Fibroblast of pulmonary artery (primary cell): ENCODE data around the gene RYK.
"Not testable (repeated sequence)": the region's sequence is repeated elsewhere in the genome, so short reads cannot be mapped to it uniquely, and the experiment has no call there.

Experiments
- DNase-seq: peaks from one replicate; pipeline ENCODE4 v3.0.0-alpha.2; 2010; ENCODE audit warnings: low read depth
- H3K4me3 ChIP-seq: replicated peaks from 2 replicates; pipeline ENCODE4 v1.5.1; 2011; ENCODE audit warnings: low read depth, mild to moderate bottlenecking, control low read depth, low read length, moderate library complexity
- TF ChIP-seq, protein P1 (sequence below): IDR thresholded peaks from 2 replicates; pipeline ENCODE4 v1.5.1; 2011; ENCODE audit warnings: mild to moderate bottlenecking, control low read depth, low read length, inconsistent platforms; ENCODE audit errors: missing control alignments

RYK gene

DNA sequence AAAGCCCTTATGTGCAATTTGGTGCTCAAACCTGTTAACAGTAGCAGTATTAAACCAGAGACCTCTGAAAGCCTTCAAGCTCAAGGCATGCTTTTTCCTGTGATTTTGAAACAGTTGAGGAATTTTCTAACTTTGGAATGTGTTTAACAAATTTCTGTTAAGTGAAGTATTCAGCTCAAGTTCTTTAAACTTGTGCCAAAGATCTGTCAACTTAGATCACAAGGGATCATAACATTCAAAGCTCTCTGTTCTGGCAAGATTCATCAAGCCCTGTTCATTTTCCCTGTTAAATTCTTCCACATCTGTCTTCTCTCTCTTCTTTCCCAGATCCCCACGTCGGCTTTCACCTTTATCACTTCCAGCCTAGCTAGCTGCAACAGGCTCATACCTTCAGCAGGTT, 28.8 kb upstream of the RYK start:
- TF ChIP-seq, protein P1, sequence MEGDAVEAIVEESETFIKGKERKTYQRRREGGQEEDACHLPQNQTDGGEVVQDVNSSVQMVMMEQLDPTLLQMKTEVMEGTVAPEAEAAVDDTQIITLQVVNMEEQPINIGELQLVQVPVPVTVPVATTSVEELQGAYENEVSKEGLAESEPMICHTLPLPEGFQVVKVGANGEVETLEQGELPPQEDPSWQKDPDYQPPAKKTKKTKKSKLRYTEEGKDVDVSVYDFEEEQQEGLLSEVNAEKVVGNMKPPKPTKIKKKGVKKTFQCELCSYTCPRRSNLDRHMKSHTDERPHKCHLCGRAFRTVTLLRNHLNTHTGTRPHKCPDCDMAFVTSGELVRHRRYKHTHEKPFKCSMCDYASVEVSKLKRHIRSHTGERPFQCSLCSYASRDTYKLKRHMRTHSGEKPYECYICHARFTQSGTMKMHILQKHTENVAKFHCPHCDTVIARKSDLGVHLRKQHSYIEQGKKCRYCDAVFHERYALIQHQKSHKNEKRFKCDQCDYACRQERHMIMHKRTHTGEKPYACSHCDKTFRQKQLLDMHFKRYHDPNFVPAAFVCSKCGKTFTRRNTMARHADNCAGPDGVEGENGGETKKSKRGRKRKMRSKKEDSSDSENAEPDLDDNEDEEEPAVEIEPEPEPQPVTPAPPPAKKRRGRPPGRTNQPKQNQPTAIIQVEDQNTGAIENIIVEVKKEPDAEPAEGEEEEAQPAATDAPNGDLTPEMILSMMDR, result no peak
- H3K4me3 ChIP-seq, result no peak overlapping the region
- peak; percentile 45 for DNase-seq

DNA sequence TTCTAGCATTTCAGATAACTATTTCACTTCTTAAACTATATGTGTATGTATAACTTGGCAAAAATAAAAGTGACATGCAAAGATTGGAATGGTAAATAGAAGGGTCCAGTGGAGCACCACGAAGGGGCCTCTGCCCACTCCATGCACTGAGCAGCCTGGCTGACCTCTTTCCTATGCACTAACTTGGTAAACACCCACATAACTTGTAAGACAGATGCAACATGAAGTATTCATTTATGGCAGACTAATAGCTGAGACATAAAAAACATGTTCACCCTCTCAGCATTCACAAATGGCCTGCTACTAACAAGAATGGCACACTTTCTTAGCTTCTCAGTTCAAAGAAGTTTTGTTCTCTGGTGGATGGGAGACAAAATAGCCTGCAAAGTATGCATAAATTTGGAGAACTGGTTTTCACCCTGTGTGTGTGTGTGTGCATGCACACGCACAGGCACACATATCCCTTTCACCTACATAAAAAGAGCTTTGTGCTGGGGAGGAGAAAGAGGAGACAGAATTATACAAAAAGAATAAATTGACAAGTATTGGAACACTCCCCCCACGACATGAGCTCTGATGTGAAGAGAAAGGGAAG, 26.5 kb upstream of the RYK start:
- DNase-seq, result no peak
- H3K4me3 ChIP-seq, result no peak overlapping the region
- TF ChIP-seq, protein P1, result no peak

DNA sequence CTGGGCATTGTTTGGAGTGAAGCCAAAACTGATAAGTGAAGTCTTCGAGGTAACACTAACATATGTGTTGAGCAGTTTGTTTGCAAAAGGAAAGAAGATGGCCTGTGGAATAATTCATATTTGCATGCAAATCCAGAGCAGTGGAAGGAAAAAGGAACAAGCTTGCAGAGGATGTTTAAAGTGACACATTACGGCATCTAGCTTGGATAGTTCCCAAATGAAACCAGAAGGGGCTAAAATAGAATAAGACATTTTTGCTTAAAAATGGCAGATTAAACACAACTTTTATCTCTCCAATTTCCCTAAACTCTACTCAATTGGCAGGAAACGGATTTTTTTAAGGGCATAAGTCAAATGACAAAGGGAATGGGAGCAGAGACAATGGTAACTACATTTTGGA, 25.4 kb upstream of the RYK start:
- no peak for DNase-seq
- TF ChIP-seq, protein P1, result no peak
- H3K4me3 ChIP-seq, result no peak overlapping the region

DNA sequence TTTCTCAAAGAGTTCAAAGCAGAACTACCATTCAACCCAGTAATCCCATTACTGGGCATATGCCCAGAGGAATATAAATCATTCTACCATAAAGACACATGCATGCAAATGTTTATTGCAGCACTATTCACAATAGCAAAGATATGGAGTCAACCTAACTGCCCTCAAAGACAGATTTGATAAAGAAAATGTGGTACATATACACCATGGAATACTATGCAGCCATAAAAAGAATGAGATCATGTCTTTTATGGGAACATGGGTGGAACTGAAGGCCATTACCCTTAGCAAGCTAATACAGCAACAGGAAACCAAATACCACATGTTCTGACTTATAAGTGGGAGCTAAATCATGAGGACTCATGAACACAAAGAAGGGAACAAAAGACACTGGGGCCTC, 24.5 kb upstream of the RYK start:
- H3K4me3 ChIP-seq, DNase-seq: not testable (repeated sequence)

DNA sequence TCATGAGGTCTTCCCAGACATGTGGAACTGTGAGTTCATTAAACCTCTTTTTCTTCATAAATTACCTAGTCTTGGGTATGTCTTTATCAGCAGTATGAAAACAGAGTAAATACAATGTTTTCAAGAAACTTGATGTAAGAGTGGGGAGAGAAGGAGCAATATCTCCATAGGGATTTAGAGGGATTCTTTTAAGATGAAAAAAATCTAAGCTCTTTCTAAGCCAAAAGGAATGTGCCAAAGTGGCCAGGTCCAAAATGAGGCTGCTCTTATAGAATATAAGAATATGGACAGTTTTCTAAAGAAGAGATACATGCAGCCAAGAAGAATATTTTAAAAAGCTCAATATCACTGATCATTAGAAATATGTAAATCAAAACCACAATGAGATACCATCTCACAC, 23.9 kb upstream of the RYK start:
- DNase-seq, result no peak
- TF ChIP-seq, protein P1, result no peak

DNA sequence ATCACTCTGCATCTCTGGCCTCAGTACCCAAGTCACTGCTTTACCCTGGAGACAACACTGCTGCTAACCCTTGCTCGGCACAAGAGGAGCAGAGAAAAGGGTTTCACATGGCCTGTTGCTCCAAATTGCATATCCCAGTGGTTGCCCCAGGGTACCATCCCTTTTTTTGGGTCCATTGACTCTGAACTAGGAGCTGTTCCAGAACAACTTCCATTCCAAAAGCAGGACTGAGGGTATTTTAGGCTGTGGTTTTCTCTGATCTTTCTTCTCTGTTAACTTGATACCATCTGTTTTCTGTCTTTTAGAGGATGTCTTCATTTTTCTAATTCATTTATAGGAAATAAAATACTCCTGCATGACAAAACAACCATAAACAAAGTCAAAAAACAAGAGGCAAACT, 17.3 kb upstream of the RYK start:
- DNase-seq, result no peak
- H3K4me3 ChIP-seq, result no peak overlapping the region
- TF ChIP-seq, protein P1, result no peak

More for the DNA sequence above, 23.9 kb upstream of the RYK start:
- no peak overlapping the region for H3K4me3 ChIP-seq

DNA sequence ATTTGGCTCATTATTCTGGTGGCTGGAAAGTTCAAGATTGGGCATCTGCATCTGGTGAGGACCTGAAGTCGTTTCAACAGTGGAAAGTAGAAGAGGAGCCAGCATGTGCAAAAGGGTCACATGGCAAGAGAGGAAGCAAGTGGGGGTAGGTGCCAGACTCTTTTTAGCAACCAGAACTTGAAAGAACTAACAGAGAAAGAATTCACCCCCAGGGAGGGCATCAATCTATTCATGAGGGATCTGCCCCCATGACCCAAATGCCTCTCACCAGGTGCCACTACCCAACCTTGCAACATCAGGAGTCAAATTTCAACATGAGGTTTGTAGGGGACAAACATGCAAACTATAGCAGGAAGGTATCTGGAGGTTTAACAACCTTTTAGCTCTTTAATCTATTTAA, 10.3 kb upstream of the RYK start:
- no peak overlapping the region for H3K4me3 ChIP-seq
- TF ChIP-seq, protein P1, result no peak
- no peak for DNase-seq
